ENCODE measurements around the gene TRIM34.

- no peak for TF ChIP-seq CTCF (IDR thresholded peaks at IDR 0.05)
- no peak for TF ChIP-seq POLR2AphosphoS5 (IDR thresholded peaks at IDR 0.05; ENCODE audit: low read depth, low read length)
- no peak for TF ChIP-seq TCF7L2 (IDR thresholded peaks at IDR 0.05; ENCODE audit: low read depth, low read length)
- TF ChIP-seq, protein P1, sequence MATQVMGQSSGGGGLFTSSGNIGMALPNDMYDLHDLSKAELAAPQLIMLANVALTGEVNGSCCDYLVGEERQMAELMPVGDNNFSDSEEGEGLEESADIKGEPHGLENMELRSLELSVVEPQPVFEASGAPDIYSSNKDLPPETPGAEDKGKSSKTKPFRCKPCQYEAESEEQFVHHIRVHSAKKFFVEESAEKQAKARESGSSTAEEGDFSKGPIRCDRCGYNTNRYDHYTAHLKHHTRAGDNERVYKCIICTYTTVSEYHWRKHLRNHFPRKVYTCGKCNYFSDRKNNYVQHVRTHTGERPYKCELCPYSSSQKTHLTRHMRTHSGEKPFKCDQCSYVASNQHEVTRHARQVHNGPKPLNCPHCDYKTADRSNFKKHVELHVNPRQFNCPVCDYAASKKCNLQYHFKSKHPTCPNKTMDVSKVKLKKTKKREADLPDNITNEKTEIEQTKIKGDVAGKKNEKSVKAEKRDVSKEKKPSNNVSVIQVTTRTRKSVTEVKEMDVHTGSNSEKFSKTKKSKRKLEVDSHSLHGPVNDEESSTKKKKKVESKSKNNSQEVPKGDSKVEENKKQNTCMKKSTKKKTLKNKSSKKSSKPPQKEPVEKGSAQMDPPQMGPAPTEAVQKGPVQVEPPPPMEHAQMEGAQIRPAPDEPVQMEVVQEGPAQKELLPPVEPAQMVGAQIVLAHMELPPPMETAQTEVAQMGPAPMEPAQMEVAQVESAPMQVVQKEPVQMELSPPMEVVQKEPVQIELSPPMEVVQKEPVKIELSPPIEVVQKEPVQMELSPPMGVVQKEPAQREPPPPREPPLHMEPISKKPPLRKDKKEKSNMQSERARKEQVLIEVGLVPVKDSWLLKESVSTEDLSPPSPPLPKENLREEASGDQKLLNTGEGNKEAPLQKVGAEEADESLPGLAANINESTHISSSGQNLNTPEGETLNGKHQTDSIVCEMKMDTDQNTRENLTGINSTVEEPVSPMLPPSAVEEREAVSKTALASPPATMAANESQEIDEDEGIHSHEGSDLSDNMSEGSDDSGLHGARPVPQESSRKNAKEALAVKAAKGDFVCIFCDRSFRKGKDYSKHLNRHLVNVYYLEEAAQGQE (IDR thresholded peaks at IDR 0.05; ENCODE audit: insufficient read depth in 1 of 2, low read depth in 2 of 2, low read length in 1 of 2): no peak
These were observed 44.2 kb upstream of the TRIM34 start, which contains the start of gene OR52B6 for GRCh38 chr11:5580577-5580976.

All from Panc1 (cell line).